ENCODE results near the gene TGM2.

The TGM2 gene

GRCh38 chr20:38175304-38176180 is 10.5 kb upstream of the TGM2 start:
- no peak for FAIRE-seq

DNA sequence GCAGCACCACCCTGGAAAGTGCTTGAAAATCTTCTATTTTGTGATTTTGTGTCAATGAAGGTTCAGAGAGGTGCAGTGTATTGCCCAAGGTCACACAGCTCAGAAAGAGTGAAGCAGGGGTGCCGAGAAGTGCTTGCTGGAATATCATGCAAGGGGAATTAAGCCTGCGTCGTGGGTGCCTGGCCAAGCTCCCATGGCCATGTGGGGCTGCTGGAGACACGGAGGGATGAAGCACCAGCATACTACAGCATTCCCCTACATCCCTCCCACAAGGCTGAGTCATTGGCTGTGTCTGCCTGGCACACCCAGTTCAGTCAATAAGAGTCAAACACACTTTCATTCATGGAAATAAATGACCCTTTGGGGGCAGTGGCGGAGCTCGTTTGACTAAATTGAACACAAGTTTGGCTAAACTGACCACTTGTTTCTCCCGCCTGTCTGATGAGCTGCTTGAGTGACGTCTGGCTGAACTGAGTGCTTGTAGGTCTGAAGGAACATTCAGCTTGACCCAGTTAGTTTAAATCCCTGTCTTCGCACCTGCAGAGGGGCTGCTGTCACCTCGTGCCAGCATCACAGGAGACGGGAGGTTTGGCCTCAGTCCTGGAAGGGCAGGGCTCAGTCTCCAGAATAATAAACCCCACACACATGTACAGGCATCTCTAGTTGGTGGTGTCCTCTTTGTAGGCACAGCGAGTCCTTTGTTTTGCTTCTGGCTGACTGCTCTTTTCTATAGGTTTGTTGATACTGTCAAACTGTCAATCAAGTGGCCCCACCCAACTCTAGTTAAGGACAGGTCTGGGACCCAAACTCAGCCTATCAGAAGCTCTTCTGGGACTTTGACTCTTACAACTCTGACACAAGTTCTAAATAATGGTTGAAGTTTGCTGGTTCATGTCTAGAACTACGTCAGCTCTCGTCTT is 8.4 kb upstream of the TGM2 start:
- no peak for FAIRE-seq

GRCh38 chr20:38172408-38172807 is 7.3 kb upstream of the TGM2 start:
- FAIRE-seq, result no peak

GRCh38 chr20:38171675-38172043 is 6.6 kb upstream of the TGM2 start:
- no peak for FAIRE-seq

- FAIRE-seq, result no peak
These were observed 6.0 kb upstream of the TGM2 start for GRCh38 chr20:38170826-38171674.

- FAIRE-seq, result no peak
These were observed 5.3 kb upstream of the TGM2 start for GRCh38 chr20:38170219-38170825.

DNA sequence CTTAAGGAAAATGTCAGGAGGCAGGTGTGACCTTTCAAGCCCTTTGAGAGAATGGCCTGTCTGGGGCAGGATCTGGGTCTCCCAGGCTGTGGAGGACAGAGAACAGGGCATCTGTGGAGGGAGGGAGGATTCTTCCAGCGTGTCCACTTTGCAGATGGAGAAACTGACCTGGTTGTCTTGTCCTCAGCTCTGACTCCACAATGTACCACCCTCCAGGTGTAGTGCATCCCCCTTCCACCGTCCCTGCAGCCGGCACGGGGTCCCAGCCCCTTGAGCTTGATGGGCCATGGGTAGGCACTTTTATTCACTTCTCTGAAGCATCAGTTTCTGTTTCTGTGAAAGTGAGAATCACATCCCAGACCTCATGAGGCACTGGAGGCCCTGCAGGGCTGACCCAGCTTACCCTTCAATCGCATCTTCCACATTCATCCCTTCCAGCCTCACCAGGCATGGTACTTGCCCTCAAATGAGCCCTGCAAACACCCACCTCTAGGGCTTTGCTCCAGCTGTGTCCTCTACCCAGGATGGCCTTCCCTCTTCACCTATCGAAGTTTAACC is 4.6 kb upstream of the TGM2 start:
- FAIRE-seq, result no peak

- no peak for FAIRE-seq
These were observed 3.9 kb upstream of the TGM2 start for GRCh38 chr20:38168791-38169589.

DNA sequence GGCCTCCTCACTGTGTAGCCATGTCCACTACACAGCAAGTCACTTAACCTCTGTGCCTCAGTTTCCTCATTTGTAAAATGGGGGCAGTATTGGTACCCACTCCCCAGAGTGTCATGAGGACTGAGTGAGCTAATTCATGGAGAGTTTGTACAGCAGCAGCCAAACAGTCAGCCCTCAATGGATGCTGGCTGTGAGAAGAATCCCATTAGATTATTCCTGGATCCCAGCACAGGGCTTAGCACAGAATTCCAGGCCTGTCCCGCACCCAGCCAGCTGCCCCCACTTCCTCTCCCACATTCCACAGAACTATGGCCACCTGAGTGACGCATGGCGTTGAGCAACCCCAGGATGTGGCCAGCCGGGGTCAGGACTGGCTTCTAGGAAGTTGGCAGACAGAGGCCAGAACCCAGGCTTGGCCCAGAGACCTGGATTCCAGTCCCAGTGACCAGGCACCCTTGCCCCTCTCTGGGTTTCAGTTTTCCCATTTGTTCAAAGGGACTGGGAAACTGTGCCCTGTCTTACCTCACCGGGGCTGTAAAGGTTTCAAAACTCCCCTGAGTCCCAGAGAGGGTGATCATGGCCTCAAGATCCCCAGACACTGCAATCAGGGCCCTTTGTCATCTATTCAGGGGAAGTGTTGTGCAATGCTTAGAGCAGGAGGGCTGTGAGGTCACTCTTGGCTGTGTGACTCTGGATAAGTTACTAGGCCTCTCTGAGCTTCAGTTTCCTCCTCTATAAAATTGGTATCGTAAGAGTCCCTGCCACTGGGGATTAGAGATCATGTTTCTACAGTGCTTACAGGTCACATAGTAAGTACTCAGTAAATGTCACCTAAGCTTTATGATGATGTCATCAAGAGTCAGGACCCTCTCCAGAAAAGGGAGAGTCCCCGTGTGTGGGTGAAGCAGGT is 3.0 kb upstream of the TGM2 start:
- FAIRE-seq, result no peak

DNA sequence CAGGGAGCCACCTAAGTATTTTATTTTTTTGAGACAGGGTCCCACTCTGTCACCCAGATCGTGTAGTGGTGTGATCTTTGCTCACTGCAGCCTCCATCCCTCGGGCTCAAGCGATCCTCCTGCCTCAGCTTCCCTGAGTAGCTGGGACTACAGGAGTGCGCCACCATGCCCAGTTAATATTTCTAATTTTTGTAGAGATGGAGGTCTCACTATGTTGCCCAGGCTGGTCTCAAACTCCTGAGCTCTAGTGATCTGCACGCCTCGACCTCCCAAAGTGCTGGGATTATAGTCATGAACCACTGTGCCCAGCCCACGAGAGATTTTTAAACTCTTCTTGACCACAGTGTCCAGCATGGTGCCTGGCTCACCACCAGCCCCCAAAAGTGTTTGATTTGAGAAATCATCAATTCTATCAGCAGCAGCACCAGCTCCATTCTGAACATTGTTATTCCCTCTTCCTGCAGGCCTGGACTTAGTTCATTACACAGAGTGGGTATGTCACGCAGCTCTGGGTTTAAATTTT is 2.3 kb upstream of the TGM2 start:
- FAIRE-seq, result no peak

DNA sequence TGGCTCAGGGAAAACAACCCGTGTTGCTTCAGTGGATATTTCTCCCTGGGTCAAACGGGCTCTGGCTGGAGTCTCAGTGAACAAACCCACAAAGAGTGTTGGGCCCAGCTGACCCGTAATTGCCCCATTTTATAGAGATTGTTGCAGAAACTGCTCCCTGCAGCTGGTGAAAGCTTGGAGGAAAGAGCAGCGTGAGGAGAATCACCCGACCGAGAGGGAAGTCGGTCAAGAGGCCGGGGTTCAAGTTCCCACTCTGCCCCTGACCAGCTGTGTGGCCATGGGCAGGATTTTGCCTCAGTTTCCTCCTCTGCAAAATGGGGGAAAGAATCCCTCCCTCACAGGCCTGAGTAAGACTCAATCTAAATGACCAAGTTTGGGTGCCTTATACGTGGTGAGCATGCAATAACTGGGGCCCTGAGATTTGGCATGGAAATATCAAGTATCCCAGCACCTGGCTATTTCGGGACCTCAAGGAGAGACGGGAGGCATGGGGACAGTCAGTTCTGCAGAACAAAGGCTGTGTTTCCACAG is 1.7 kb upstream of the TGM2 start:
- FAIRE-seq, result no peak

- no peak for FAIRE-seq
These were observed 1.1 kb upstream of the TGM2 start for GRCh38 chr20:38165966-38166702.

DNA sequence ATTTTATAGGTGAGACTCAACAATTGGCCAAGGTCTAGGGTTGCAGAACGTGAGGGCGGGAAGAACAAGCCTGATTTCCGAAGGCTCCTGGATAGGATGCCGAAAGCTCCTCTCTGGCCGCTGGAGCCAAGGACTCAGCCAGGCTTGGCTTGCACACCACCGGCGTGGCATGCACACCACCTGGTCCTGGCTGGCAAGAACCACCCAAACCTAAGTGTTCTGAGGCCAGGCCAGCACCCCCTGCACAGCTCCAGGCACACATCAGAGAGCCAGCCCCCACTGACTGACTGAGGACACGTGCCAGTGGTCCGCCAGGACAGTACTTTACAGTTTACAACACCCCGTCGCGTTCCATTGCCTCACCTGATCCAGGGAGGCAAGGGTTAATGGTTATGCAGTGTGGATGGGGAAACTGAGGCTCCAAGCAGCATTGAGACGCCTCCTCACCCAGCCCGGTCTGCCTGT is 414 bp downstream of the TGM2 start:
- FAIRE-seq, result no peak

- FAIRE-seq, result no peak
These were observed 1.0 kb downstream of the TGM2 start for GRCh38 chr20:38164069-38164468.

GRCh38 chr20:38162878-38163875 is 1.9 kb downstream of the TGM2 start:
- no peak for FAIRE-seq

DNA sequence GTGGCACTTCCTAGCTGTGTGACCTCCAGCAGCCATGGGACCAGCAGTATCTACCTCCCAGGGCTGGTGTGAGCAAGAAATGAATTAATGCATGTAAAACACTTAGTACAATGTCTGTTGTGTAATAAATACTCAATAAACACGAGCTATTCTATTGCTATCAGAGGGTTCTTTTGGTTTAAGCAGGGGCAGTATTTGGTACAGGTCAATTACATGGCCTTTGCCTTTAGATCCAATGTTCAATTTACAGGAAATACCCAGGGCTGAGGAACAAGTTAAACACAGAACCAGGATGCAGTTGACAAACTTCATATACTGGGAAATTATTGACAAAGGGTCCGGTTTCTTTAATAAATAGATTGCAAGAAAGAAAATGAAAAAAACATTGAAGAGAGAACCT is 2.9 kb downstream of the TGM2 start:
- no peak for FAIRE-seq

- FAIRE-seq, result no peak
These were observed 3.7 kb downstream of the TGM2 start for GRCh38 chr20:38161412-38161774.
